MG63 (cell line): ENCODE results near the gene CSMD2. TPM values are rescaled to one million over a fixed set of nuclear protein-coding genes. Genes with fewer than 3 reads are reported as not detected.
A peak's percentile ranks its signal among the peaks of the same experiment; 100 is the strongest.

Experiments
- DNase-seq: peaks from one replicate; pipeline ENCODE4 v3.0.0-alpha.2; 2020
- H3K27me3 ChIP-seq: fragments of 250-450 bp; sonication (Bioruptor Pico); 2 replicates; pipeline ENCODE4 v1.5.1; 2020; ENCODE audit warnings: mild to moderate bottlenecking, moderate library complexity
- H3K36me3 ChIP-seq: fragments of 250-450 bp; sonication (Bioruptor Pico); 2 replicates; pipeline ENCODE4 v1.5.1; 2020; ENCODE audit warnings: mild to moderate bottlenecking, moderate library complexity
- H3K4me3 ChIP-seq: fragments of 250-450 bp; sonication (Bioruptor Pico); 2 replicates; pipeline ENCODE4 v1.5.1; 2020; ENCODE audit warnings: mild to moderate bottlenecking, moderate library complexity
- H3K9me3 ChIP-seq: fragments of 250-450 bp; sonication (Bioruptor Pico); 2 replicates; pipeline ENCODE4 v1.5.1; 2020; ENCODE audit warnings: mild to moderate bottlenecking, moderate library complexity
- total RNA-seq: library from RNA; depleted of rRNA; stranded (reverse); fragments of >200 nt; shearing (Covaris generic); gene quantifications from 2 replicates; pipeline ENCODE4 v1.2.3, GENCODE V29; 2014; ENCODE audit warnings: low replicate concordance

Gene CSMD2
- total RNA-seq, 1 experiment from 2014 or later: not detected

GRCh38 chr1:34009340-34009985 is 155.6 kb downstream of the CSMD2 start:
- Histone ChIP-seq H3K27me3 (no peaks in the 10 kb centered on the region; the same call in 1 of the 2 replicates), H3K4me3 (no peak overlapping the region), H3K9me3 (no peaks in the 10 kb centered on the region), H3K36me3 (no peaks in the 10 kb centered on the region)
- no peak for DNase-seq

GRCh38 chr1:34007760-34008159 is 157.3 kb downstream of the CSMD2 start:
- Histone ChIP-seq H3K4me3 (no peak overlapping the region), H3K36me3 (no peaks in the 10 kb centered on the region), H3K27me3 (no peaks in the 10 kb centered on the region), H3K9me3 (no peaks in the 10 kb centered on the region)
- DNase-seq: no peak

DNA sequence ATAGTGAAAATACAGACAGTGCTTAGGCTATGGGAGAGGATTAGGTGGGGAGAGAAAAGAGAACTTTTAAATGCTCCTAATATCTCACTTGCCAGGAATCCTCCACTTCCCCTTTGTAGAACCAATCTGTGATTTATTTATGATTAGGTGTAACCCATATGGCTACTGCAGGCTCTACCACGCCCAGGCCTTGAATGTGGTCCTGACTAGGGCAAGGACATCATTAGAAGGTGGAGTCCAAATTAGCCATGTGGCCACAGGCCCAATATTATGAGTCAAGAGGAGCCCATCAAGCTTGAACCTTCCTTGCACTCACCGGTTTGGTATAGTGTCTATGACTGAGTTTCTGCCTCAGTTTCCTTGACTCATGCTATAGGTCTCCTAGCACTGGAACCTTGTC is 159.7 kb downstream of the CSMD2 start:
- no peak for DNase-seq
- H3K27me3 ChIP-seq: peaks cover 4% of the 10 kb centered on the region; the same call in 1 of the 2 replicates
- no peaks in the 10 kb centered on the region for H3K36me3 ChIP-seq
- H3K9me3 ChIP-seq: no peaks in the 10 kb centered on the region
- no peak overlapping the region for H3K4me3 ChIP-seq

DNA sequence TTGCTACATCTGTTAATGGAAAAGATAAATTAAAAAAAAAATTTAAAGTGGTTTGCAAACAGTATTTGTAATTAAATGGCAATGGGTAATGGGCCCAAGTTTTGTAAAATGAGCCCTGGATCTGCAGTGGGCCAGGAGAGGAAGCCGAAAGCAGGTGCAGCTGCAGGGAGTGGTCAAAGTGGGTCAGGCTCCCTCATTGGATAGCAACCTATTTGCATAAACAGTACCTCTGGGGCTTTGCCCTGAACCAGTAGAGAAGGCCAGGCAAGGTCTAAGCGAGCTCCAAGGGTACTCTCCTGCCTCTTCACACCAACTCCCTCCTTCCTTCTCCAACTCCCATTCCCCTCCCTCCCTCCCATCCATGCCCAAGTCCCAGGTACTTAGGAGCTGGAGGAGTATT is 162.2 kb downstream of the CSMD2 start:
- peaks cover 6% of the 10 kb centered on the region; the same call in 1 of the 2 replicates for H3K27me3 ChIP-seq
- no peaks in the 10 kb centered on the region for H3K9me3 ChIP-seq
- no peak for DNase-seq
- H3K36me3 ChIP-seq: no peaks in the 10 kb centered on the region
- no peak overlapping the region for H3K4me3 ChIP-seq

DNA sequence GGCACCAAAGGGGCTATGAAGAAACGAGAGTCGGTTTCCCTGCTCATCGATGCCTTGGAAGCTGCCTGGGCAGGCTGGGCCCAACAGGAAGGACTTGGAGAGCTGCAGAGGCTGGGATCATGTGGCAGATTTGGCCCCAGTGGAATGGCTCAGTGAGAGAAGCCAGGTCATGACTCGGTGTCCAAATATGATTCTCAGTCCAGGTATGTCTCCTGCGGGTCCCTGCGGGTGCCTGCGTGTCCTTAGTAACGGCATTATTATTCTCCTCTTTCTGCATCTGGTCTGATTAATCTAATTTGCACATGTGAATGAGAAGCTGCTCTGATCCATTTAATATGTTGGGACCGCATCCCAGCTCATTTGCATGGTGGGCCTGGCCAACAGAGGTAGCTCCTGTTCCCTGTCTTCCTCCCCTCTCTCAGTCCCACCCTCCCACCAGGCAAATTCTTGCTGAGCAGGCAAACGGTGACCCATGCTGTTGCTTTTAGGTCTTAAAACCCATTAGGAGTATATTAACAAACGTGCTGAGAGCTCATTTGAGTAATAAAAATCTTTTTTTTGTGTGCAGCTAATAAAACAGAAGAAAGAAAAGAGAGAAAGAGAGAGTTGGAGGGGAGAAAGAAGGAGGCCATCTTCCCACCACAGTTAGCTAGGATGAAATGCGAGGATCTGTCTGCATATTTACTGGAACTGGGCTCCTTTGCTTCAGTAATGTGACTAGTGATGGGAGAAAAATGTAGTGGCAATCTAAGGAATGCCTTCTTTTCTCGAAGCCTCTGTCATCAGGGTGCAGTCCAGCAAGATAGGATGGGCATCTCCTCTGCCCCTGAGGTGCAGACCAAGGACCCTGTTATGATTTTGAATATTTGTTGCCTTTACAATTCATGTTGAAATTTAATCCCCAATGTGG is 167.6 kb downstream of the CSMD2 start:
- no peaks in the 10 kb centered on the region for H3K9me3 ChIP-seq
- no peaks in the 10 kb centered on the region for H3K36me3 ChIP-seq
- peaks cover 6% of the 10 kb centered on the region; the same call in 1 of the 2 replicates for H3K27me3 ChIP-seq
- no peak overlapping the region for H3K4me3 ChIP-seq
- DNase-seq: no peak

GRCh38 chr1:33996281-33996680 is 168.7 kb downstream of the CSMD2 start:
- no peaks in the 10 kb centered on the region for H3K36me3 ChIP-seq

DNA sequence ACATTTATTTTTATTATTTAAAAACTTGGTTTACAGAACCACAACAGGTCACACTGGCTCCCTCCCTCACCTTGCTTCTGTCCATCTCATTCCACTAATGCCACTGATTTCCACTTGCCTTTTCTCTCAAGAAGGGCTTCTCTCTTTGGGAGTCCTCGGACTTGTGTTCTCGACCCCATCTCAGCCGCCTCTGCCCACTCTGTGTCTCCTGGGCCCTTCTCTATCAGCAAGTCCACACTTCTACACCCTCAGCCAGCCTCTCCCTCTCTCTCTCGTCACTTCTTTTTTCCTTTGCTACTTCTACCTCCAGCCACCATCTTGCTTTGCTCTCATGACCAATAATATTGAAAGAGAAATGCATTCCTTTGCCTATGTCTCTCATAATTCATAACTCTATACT is 171.7 kb downstream of the CSMD2 start:
- no peaks in the 10 kb centered on the region for H3K9me3 ChIP-seq
- no peak for DNase-seq
- no peak overlapping the region for H3K4me3 ChIP-seq
- H3K36me3 ChIP-seq: no peaks in the 10 kb centered on the region
- no peaks in the 10 kb centered on the region for H3K27me3 ChIP-seq

More at GRCh38 chr1:33996281-33996680, 168.7 kb downstream of the CSMD2 start:
- Histone ChIP-seq H3K27me3 (peaks cover 6% of the 10 kb centered on the region; the same call in 1 of the 2 replicates), H3K9me3 (no peaks in the 10 kb centered on the region), H3K4me3 (no peak overlapping the region)
- DNase-seq: no peak

DNA sequence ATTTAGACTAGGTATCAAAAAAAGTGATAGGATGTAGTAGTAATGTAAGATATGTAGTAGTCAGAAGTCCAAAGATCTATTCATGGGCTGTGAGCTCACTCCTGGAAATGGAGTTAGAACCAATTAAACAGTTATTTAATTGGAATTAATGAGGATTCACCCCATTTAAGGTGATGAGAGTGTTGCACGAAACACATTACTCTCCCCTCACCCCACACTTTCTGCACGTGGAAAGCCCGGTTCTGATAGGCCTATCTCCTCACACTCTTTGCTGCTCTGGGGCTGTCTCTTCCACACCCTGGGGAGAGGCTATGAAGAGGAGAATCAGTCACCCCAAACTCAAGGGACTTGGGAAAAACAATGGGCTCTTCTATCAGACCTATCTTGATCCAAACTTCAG is 174.7 kb downstream of the CSMD2 start:
- DNase-seq: no peak
- Histone ChIP-seq H3K9me3 (no peaks in the 10 kb centered on the region), H3K4me3 (no peak overlapping the region), H3K36me3 (no peaks in the 10 kb centered on the region), H3K27me3 (no peaks in the 10 kb centered on the region)

- no peak for DNase-seq
- no peaks in the 10 kb centered on the region for H3K36me3 ChIP-seq
- no peak overlapping the region for H3K4me3 ChIP-seq
- no peaks in the 10 kb centered on the region for H3K9me3 ChIP-seq
- no peaks in the 10 kb centered on the region for H3K27me3 ChIP-seq
Measured at GRCh38 chr1:33988161-33988560, 176.9 kb downstream of the CSMD2 start.

- Histone ChIP-seq H3K9me3 (no peaks in the 10 kb centered on the region), H3K36me3 (no peaks in the 10 kb centered on the region), H3K4me3 (no peak overlapping the region), H3K27me3 (peaks cover 2% of the 10 kb centered on the region; the same call in 1 of the 2 replicates)
- peak; percentile 95 for DNase-seq
Measured at GRCh38 chr1:33986390-33987095, 178.5 kb downstream of the CSMD2 start.

- peak; percentile 83 for DNase-seq
- Histone ChIP-seq H3K27me3 (peaks cover 2% of the 10 kb centered on the region; the same call in 1 of the 2 replicates), H3K9me3 (no peaks in the 10 kb centered on the region), H3K36me3 (no peaks in the 10 kb centered on the region), H3K4me3 (no peak overlapping the region)
Measured at GRCh38 chr1:33985656-33986055, 179.4 kb downstream of the CSMD2 start.

GRCh38 chr1:33984906-33985565 is 180.0 kb downstream of the CSMD2 start:
- H3K27me3 ChIP-seq: peaks cover 2% of the 10 kb centered on the region; the same call in 1 of the 2 replicates
- no peaks in the 10 kb centered on the region for H3K9me3 ChIP-seq
- peak; percentile 86 for DNase-seq
- no peaks in the 10 kb centered on the region for H3K36me3 ChIP-seq
- H3K4me3 ChIP-seq: no peak overlapping the region

- no peaks in the 10 kb centered on the region for H3K9me3 ChIP-seq
- peaks cover 2% of the 10 kb centered on the region for H3K27me3 ChIP-seq
- no peaks in the 10 kb centered on the region for H3K36me3 ChIP-seq
- no peak overlapping the region for H3K4me3 ChIP-seq
- no peak for DNase-seq
Measured at GRCh38 chr1:33982419-33982818, 182.6 kb downstream of the CSMD2 start.

GRCh38 chr1:33979341-33979740 is 185.7 kb downstream of the CSMD2 start:
- Histone ChIP-seq H3K4me3 (no peak overlapping the region), H3K9me3 (no peaks in the 10 kb centered on the region), H3K36me3 (no peaks in the 10 kb centered on the region), H3K27me3 (peaks cover 2% of the 10 kb centered on the region)
- no peak for DNase-seq

DNA sequence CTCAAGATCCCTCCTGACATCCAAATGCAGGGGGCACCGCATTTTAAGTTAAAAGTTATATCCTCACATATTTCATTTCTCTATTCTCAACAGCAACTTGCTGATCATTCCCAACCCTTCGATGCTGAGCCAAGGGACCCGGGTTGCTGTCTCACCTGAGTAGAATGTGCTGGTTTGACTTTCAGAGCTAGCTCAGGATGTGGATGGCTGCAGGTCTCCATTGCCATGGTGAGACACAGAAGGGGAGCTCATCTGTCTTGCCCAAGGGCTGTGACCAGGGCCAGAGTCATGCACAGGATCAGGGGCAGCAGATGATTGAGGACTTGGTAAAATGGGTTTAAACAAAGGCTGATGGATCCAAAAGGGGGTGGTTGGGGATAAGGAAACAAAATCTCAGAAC is 189.1 kb downstream of the CSMD2 start:
- no peaks in the 10 kb centered on the region for H3K36me3 ChIP-seq
- no peak for DNase-seq
- H3K4me3 ChIP-seq: no peak overlapping the region
- no peaks in the 10 kb centered on the region; the same call in none of the 2 replicates for H3K27me3 ChIP-seq
- H3K9me3 ChIP-seq: no peaks in the 10 kb centered on the region

DNA sequence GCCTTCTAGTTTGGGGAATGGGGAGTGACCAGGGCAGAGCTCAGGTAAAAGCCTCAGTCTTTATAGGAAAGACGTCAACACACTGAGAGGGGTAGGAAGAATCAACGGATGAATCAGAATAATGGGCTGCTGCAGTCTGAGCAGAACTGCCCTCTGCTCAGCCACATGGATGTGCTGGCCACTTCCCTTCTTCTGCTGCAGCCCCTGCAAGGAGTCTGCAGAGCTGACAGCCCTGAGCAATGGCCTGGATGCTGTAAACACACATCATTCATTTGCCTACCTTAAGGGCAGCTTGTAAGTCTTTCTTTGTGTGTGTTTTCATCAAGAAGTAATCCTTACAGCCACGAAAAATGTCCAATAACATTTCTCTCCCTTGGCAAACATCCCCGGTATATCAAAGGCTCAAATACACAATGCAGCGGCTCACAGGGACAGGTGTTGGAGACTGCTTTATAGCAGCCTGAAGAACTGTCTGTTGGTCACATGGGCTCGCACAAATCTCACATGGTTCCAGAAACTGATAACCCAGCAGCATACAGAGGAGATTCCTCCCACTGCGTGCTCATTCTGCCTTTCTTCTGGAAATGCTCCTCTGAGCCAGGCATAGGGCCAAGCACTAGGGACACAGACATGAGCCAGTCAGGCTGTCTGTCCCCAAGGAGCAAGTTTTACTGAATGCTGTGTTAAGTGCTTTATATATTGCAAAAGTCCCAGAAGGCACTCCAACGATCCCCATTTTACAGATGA is 191.1 kb downstream of the CSMD2 start:
- Histone ChIP-seq H3K36me3 (no peaks in the 10 kb centered on the region), H3K27me3 (no peaks in the 10 kb centered on the region; the same call in none of the 2 replicates), H3K4me3 (no peak overlapping the region), H3K9me3 (no peaks in the 10 kb centered on the region)
- no peak for DNase-seq
